NCI-H82 (cell line): ENCODE measurements around the gene GRID2.
"Not testable (repeated sequence)": the region's sequence is repeated elsewhere in the genome, so short reads cannot be mapped to it uniquely, and the experiment has no call there.

Source experiments
- DNase-seq: peaks from one replicate; lab custom pipeline; 2025; lab: John Stamatoyannopoulos, UW

Gene GRID2

DNA sequence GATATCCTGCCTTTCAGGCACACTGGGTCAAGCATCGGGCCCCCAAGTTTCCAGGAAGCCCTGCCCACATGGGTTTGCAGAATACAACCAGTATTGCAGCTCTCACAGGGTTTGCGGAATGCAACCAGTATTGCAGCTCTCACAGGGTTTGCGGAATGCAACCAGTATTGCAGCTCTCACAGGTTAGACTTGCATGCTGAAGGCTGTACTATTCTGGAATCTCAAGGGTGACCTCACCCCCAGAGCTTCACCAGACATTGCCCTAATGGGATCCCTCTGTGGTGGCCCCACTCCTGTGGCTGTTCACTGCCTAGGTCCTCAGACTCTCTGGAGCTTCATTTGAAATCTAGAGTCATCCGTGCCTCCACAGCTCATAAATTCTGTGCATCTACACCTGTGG lies 884.1 kb downstream of the GRID2 start:
- DNase-seq = no peak

DNA sequence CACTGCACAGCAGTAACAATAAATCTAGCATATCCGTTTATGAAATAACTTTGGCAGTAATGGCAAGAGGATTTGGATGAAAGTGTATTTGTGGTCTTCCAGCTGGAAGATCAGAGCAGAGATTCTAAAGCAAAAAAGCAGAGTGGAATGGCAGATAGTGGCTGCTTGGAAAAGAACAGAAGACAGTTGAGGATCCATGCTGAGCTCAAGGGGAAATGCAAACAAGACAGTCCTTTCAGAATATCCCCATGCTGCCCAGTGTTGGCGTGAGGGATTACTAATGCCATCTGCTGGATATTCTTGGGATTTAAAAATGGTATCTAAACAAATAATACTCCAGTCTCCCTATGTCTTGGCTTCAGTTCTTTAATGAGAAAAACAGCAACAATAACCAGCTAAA lies 895.7 kb downstream of the GRID2 start:
- DNase-seq = peak; percentile 73

DNA sequence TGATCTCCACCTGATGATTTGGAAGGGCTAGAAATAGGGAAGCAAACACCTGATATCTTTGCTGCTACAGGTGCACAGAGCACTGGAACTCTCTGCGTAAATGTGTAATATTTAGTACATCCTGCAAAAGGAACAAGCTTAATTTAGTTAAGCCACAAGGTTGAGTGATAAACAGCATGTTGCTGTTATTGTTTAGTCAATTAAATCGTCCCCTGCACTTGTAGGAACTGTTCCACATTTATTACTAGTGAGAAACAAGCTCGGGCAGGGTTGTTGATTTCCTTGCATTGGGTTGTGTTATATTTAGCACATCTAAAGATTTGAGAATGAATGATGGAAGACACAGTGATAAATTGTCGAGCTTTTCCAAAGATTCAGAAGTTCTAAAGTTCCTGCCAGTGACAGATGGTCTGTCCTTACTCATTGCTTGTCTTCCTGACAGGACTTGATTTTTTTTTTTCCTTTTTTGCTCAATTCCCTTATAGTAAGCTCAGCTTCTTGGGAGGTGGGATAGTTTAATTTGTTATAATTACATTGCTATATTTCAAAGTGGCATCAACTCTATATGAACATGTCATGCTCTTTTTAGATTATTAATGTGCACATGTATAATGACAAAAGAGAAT lies 897.8 kb downstream of the GRID2 start:
- DNase-seq = no peak

DNA sequence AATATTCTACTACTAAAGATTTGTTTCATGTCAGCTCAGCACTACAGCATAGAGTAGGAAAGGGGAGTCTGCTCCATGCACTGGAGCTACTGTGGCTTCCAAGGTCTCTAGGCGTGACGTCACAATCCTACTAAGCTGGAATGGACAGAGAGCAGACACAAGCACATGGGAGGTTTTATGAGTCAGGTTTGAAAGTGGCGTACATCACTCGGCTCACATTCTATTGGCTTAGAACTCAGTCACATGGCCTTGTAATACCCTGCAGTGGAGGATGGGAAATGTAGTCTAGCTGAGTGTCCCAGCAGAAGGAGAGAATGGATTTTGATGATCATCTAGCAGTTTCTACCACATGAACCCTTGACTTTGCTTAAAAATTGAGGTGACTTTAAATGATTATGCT lies 899.9 kb downstream of the GRID2 start:
- DNase-seq = peak; percentile 40

DNA sequence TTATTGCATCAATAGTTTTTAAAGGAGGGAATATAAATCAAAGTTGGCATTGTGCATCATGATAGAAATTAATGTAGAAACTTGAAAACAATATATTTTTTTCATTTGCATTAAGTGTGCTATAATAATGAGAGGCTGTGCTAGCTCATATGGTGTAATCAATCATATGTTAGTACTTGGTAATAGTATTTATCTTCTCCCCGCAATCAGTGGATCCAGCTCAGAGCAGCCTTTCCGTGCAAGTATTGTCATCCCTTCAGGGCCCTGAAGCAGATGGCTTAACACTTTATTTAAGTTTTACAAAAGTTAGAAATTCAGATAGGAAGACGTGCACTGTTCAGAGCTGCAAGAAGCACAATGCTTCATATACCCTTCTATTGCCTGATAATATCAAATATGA lies 908.5 kb downstream of the GRID2 start:
- no peak for DNase-seq

DNA sequence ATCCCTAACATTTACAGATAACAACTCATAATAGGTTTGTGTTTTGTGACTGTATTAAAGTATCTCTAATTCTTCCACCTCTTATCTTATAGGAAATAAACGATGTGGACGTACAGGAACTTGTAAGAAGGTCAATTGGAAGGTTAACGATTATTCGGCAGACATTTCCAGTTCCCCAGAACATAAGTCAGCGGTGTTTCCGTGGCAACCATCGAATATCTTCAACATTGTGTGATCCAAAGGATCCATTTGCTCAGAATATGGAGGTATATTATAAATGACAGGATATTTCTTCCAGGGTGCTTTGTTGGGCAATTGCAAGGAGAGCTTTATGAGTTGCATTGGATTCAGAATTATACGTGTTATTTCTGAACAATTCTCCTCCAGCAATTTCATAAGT lies 912.9 kb downstream of the GRID2 start:
- DNase-seq = no peak

DNA sequence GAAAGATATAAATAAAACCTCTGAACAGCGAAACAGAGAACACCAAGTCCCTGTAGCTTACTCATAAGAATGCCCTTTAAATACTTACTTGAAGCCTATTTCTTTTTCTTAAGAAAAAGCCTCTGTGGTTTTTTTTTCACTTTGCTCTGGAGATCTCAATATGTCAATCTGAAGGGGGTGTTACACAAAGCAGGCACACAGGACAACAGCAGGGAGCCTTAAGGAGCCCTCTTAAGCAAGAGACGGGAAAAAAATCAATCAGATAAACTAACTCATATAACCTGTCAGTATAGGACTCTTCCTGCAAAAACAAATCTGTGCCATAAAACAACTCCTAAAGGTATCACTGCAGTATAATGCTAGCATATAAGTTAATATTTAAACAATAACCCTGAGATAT lies 913.7 kb downstream of the GRID2 start:
- DNase-seq = no peak

DNA sequence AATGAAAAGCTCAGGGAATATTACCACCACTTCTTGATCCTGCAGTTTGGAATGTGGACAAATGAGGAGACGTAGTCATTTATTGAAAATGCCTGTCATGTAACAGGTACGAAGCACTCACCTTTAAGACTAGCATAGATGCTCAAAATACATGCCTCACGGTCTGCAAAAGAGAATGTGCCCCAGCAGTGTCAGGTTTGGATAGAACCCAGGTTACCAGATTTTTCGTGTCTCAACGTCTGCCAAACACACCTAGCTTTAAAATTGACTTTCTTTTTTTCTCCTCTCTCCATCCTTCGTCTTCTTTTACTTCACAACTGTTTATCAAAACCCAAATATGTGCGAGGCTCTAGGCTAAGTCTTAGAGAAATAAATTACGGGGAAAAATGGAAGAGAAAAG lies 918.0 kb downstream of the GRID2 start:
- DNase-seq = no peak

DNA sequence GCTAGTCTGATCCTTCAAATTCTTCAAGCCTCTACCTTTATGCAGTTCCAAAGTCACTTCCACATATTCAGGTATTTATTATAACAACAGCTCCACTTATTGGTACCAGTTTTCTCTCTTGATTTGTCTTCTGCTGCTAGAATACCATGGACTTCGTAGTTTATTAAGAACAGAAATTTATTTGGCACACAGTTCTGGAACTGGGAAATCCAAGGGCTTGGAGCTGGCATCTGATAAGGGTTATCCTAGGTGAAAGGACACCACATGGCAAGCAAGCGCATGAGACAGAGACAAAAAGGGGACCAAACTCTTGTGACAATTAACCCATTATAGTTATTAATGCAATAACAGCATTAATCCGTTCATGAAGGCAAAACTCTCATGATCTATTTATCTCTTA lies 924.3 kb downstream of the GRID2 start:
- DNase-seq = no peak

DNA sequence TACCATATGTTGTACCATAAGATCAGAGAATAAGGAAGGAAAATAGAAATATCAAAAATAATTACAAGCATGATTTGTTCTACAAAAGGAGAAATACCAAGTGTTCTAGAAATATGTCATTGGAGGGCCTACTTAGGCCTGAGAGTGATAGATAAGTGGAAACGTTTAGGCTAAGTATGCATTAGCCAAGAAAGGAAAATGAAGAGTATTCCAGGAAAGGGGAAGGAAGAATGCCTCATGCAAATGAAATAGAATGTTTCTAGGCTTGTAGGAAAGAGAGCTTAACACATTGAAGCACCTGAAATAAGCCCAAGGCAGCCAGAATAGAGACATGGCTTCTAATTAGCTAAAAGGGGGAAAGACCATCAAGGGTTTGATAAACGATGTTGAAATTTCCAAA lies 929.1 kb downstream of the GRID2 start:
- DNase-seq = no peak

DNA sequence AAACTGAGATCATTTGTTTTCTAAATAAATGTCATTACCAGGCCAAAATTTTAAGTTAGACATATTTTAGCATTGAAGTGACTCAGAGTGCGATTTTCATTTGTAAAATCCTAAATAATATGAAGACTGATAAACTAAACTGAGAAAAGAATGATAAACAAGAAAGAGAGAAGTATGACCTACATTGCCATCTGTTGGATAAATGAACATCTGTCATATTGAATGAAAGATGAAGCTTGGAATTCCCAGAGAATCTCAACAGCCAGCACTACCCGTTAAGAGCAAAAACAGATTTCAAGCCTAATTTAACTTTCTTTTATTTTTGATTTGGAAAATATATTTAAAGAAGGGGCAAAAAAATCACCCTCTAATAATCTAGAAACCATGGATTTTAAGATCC lies 933.8 kb downstream of the GRID2 start:
- DNase-seq = no peak

DNA sequence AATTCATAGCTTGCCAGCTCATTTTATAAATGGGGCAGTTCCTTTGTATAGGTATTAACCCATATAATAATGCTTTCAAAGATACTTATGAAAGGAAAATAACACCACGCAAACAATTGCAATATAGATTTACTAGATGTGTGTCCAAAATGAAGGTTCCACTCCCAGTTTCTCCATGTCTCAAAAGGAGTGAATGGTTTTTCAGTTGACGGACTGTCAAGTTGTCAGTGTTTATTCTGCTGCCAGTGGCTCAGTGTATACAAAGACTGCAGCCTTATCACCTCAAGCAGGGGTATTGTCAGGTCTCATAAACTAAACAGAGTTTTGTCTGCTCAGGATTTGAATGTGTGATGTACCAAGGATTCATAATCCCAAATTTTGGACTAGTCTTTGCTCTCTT lies 939.5 kb downstream of the GRID2 start:
- no peak for DNase-seq

DNA sequence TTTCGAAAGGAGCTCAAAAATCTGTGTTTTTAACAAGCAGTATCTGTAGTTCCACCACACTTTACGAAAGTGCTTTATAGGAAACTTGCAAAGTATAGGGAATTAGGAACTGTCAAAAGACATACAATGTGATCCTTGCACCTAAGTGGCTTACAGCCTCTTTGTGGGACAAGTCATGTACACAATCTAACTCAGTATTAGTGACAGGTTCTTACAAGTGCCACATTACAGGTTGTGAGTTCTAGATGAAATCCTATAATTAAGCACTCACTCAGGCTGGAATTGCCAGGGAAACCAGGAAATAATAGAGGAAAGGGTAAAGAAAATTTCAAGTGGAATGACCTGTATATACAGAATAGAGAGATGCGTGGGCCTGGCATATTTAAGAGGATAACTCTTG lies 957.4 kb downstream of the GRID2 start:
- DNase-seq = no peak

DNA sequence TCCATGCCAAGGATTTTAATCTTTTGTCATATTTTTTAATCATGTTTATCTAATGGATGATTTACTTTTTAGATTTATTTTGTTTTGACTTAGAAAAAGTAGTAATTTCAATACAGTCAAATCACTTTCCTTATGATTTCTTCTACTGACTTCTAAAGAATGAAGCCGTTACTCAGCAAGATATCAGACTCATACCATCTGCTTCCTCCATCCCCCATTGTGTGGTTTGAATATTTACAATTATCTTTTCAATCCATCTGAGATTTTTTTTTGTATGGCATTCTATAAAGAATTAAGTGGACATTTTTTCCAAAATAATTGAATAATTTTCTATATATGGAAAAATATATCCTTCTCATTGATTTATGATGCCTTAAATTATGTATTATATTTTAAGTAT lies 959.4 kb downstream of the GRID2 start:
- no peak for DNase-seq

DNA sequence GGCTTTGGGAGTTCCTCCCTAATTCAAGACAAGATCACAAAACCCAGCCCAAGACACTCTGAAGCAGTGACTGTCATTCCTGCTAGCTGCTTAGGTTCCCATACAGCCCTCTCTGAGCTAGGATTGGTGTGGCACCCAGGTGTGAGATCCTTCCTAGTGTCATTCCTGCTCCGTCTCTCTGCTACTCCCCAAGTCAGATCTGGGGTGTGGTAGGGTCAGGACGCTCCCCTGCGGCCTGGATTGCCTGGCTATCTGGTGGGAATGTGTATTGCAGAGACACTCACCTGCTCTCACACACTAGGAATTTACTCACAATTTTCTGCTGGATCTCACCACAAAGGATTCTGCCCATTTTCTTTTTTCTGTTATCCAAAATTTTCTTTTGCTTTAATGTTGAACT lies 964.0 kb downstream of the GRID2 start:
- no peak for DNase-seq

DNA sequence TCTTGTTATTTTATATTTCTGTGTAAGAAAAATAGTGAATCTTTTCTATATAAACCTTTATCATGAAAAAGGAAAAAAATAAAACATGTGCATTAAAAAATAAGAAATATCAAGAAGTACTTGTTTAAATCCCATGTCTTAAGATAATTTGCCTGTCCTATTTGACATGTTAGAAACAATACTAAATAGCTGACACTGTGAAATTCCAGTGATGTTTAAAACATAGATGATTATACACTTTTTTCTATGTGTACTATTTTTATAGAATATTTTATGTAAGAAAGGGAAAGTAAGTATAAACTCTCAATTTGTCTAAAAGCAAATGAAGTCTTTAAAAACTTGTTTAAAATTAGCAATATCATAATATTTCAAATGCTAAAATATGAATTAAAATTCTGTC lies 981.6 kb downstream of the GRID2 start:
- DNase-seq = no peak

DNA sequence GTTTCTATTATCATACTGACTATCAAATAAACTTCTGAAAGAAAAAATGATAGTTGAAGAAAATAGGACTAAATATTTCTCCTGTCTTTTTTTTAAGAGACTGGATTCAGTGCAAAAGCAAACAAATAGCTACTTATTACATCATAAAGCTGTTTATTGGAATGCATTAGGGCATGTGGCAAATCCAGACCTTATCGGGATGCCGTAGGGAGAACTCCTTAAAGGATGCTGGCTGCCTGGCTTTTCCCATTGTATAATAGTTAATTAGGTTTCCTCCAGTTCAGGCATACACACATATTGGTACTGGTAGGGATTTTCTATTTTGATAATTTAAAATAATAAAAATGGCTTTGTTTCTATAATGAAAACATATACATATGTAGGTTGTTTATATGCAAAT lies 985.5 kb downstream of the GRID2 start:
- DNase-seq = no peak

DNA sequence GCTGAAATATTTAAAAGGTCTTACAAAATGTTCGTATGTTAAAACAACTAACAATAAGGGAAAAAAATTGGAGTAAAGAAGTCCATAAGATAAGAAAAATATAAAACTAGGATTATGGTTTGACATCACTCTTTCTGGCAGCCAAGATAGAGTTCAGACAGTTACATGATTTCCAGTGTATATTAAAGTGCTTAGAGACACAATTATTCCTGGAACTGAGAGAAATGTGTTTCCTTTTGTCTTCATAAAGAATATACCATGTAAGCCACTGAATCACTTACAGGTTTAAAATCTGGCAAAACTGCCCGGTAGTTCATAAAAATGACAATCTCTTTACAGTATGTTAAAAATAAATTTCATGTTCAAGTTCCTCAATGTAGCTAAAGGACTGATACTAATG lies 986.1 kb downstream of the GRID2 start:
- no peak for DNase-seq

DNA sequence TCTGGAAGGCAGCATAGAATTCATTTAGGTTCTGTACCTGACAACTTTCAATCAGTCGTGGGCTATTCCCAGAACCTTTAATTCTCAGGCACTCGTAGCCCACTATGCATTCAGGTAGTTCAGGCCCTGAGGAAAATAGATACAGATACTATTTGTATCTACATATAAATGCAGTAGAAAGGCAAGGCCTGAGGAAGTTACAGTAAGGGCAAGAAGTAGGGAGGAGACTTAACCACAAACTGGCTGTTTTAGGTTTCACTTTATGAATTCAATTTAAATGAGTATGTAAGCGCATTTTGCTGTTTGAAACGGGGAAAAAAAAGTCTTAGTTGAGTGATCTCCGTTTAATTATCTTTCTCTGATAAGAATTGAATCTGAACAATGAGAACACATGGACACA lies 995.4 kb downstream of the GRID2 start:
- no peak for DNase-seq

DNA sequence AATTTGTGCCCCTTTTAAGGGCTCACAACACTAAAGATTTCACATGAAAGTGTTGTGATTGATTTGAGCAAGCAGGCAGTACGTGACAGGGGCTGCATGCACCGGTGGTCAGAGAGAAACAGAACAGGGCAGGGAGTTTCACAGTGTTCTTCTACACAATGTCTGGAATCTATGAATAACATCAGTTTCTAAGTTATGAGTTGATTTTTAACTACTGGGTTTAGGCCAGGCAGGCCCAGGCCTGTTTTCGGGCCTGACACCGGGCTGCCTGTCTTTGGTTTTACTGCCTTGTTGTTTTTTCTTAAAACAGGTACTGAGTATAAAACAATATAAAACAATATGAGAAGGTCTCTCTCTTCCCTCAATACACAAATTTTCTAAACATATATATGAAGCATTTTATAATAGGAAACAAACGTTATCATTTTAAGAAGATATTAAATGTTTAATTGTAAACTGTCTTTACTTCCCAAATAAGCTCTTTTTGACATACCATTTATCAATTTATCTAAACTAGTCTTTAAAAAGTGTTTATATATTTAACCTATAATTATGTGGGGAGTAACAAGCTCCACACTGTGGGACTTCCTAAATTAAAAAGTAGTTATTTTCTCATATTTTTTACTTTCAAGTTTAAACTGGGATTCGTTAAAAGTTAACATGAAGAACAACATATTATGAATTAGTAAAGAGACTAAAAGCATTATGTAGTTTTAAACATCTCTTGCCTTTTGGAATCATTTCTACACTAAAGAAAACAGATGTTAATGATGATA lies 997.2 kb downstream of the GRID2 start:
- not testable (repeated sequence) for DNase-seq

DNA sequence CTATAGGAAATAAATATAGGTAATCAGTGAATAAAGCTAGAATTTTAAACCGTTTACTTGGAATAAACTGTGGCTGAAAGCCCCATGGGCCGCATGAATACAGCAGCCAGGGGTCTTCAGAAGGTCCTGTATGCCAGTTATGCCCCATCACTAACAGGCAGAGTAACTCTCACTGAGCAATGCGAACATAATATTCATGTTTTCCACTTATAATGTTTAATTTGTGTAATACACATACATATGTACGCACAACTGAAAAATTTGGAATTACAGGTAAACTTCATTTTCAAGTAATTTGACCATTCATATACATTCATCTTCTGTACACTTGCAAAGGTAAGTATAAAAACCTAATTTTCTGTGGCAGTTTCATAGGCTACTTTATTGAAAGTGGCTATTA lies 998.5 kb downstream of the GRID2 start:
- no peak for DNase-seq

DNA sequence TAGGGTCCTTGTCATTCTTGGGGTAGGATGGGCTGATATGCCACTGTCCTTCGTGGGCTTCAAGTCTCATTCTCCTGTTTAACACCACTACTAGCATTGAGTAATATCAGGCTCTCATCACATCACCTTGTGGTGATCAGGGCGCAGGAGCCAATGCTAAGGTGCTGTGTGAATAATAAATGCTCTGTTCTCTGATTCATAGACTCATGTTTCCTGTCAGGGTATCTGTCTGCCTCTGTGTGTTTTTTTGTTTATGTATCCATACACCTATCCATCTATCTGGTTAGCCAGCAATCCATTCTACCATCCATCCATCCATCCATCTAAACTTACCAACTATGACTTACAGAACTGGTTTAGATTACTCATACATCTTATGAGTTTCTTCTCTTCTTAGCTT lies 999.7 kb downstream of the GRID2 start:
- no peak for DNase-seq

DNA sequence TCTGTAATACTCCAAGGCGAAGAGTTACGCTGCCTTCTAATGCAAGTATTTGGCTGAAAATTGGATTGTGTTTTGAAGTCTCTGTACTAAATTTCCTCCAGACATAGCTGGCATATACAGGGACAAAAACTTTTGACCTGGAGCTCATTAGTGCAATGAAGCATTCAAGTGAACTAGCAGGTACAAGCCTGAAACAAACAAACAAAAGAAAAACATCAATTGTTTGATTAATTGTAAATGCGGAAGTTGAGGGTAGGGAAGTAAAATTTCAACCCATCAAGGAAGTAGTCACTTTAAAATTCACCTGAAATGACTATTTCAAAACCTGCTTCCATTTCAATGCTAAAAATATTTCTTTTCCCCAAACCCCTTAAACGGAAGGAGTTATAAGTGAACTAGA lies 1008.5 kb downstream of the GRID2 start:
- no peak for DNase-seq

DNA sequence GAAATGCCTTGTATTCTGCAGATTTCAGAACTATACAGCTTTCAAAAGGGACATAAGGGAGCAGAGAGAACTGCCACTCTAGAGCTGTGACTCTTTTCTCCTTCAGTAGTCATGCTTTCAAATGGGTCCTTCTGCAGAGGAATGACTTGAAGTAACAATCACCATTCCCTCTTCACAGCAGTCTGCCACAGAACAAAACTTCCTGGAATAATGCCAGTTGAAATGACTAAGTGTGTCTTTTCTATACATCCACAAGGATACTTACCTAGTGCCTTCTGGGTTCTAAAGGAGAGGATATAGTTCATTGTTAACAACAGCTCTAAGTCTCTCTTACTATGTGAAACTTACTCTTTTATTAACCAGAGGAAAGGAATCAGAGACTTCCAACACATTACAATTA lies 1009.4 kb downstream of the GRID2 start:
- DNase-seq = no peak
